Chondrocyte (in vitro differentiated cells): ENCODE results near the gene TBC1D5. TPM values are rescaled to one million over a fixed set of nuclear protein-coding genes. Genes with fewer than 3 reads are reported as not detected.
"Not testable (repeated sequence)": the region's sequence is repeated elsewhere in the genome, so short reads cannot be mapped to it uniquely, and the experiment has no call there.

Experiments used
- DNase-seq: peaks from one replicate; pipeline ENCODE4 v3.0.0; 2021; ENCODE audit warnings: mixed read lengths, low spot score
- H3K27ac Mint-ChIP-seq: one replicate; pipeline ENCODE4 v1.8.0; 2021; ENCODE audit warnings: mild to moderate bottlenecking, moderate library complexity, mixed read lengths; ENCODE audit not compliant: unreplicated experiment
- H3K27me3 Mint-ChIP-seq: 2 replicates; pipeline ENCODE4 v1.8.0; 2021; ENCODE audit warnings: low read depth, mixed read lengths
- H3K36me3 Mint-ChIP-seq: 2 replicates; pipeline ENCODE4 v1.8.0; 2021; ENCODE audit warnings: low read depth, mixed read lengths
- H3K4me1 Mint-ChIP-seq: 2 replicates; pipeline ENCODE4 v1.8.0; 2021; ENCODE audit warnings: low read depth, mild to moderate bottlenecking, mixed read lengths
- H3K4me3 Mint-ChIP-seq: one replicate; pipeline ENCODE4 v1.8.0; 2021; ENCODE audit warnings: mild to moderate bottlenecking, moderate library complexity, mixed read lengths; ENCODE audit not compliant: unreplicated experiment
- H3K9me3 Mint-ChIP-seq: 2 replicates; pipeline ENCODE4 v1.8.0; 2021; ENCODE audit warnings: low read depth, mixed read lengths
- CTCF ChIP-seq: fragments of 200-600 bp; sonication (generic); IDR thresholded peaks from 2 replicates; pipeline ENCODE4 v1.5.0; 2021; ENCODE audit warnings: antibody characterized with exemption, mild to moderate bottlenecking, moderate library complexity
- total RNA-seq: library from RNA; stranded (reverse); gene quantifications from 3 replicates; pipeline ENCODE4 v1.2.1, GENCODE V29; 2021

The TBC1D5 gene
- total RNA-seq, 1 donor from 2014 or later, result 44.6 TPM

GRCh38 chr3:17639257-17639656, 103.2 kb downstream of the TBC1D5 start:
- no peak for DNase-seq
- Mint-ChIP-seq H3K36me3 (no peaks in the 10 kb centered on the region), H3K27me3 (no peaks in the 10 kb centered on the region)

DNA sequence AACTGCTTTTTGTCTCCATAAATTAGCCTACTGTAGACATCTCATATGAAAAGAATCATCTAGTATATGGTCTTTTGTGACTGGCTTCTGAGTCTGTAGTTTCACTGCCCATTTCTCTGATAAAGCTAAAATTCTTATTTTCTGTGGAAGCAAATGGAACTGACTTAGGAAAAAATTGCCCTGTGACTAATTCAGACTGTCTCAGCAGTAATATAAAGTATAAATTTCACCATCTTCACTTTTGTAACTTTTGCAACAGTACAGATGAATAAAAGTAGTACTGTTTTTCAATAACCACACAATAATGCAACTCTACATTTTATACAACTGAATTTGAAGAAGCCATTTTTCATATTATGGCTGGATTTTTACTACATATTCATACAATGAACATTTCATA, 104.1 kb downstream of the TBC1D5 start:
- Mint-ChIP-seq H3K4me1 (peaks cover 60% of the 10 kb centered on the region), H3K27me3 (no peaks in the 10 kb centered on the region), H3K9me3 (peaks cover 8% of the 10 kb centered on the region), H3K27ac (peak overlapping the region; percentile 52), H3K4me3 (no peak overlapping the region), H3K36me3 (no peaks in the 10 kb centered on the region)
- DNase-seq, result no peak
- TF ChIP-seq CTCF, result no peak

More at GRCh38 chr3:17639257-17639656, 103.2 kb downstream of the TBC1D5 start:
- peaks cover 8% of the 10 kb centered on the region for H3K9me3 Mint-ChIP-seq
- H3K4me1 Mint-ChIP-seq, result peaks cover 65% of the 10 kb centered on the region
- peak overlapping the region; percentile 84 for H3K27ac Mint-ChIP-seq
- no peak for TF ChIP-seq CTCF
- H3K4me3 Mint-ChIP-seq, result no peak overlapping the region

DNA sequence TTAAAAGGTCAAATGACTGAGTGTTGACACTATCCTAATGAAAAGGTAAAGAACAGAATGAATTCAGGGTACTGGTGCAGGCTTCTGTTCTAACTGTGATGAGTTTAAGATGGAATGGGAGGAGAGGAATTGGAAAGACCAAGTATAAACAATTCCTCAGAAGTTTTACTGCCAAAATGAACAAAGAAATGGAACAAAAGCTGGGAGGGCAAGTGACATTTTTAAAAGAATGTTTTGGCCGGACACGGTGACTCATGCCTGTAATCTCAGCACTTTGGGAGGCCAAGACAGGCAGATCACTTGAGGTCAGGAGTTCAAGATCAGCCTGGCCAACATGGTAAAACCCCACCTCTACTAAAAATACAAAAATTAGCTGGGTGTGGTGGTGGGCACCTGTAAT, 106.8 kb downstream of the TBC1D5 start:
- DNase-seq, result not testable (repeated sequence)

GRCh38 chr3:17634964-17635363, 107.5 kb downstream of the TBC1D5 start:
- H3K27me3 Mint-ChIP-seq, result no peaks in the 10 kb centered on the region
- H3K4me3 Mint-ChIP-seq, result no peak overlapping the region
- DNase-seq, result no peak
- H3K27ac Mint-ChIP-seq, result no peak overlapping the region
- no peak for TF ChIP-seq CTCF
- peaks cover 59% of the 10 kb centered on the region for H3K4me1 Mint-ChIP-seq
- H3K36me3 Mint-ChIP-seq, result no peaks in the 10 kb centered on the region
- H3K9me3 Mint-ChIP-seq, result peaks cover 8% of the 10 kb centered on the region

More for the DNA sequence above, 106.8 kb downstream of the TBC1D5 start:
- Mint-ChIP-seq H3K27ac (peak overlapping the region; percentile 70), H3K4me1 (peaks cover 64% of the 10 kb centered on the region)
- not testable (repeated sequence) for H3K4me3 Mint-ChIP-seq, H3K9me3 Mint-ChIP-seq, H3K27me3 Mint-ChIP-seq, H3K36me3 Mint-ChIP-seq

DNA sequence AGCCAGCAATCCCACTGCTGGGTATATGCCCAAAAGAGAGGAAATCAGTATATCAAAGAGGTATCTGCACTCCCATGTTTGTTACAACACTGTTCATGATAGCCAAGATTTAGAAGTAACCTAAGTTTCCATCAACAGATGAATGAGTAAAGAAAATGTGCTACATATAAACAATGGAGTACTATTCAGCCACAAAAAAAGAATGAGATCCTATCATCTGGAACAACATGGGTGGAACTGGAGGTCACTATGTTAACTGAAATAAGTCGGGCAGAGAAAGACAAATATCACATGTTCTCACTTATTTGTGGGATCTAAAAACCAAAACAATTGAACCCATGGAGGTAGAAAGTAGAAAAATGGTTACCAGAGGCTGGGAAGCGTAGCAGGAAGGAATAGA, 108.2 kb downstream of the TBC1D5 start:
- peaks cover 57% of the 10 kb centered on the region for H3K4me1 Mint-ChIP-seq
- H3K36me3 Mint-ChIP-seq, result no peaks in the 10 kb centered on the region
- no peak overlapping the region for H3K4me3 Mint-ChIP-seq
- TF ChIP-seq CTCF, result no peak
- no peak overlapping the region for H3K27ac Mint-ChIP-seq
- DNase-seq, result no peak
- no peaks in the 10 kb centered on the region for H3K27me3 Mint-ChIP-seq
- peaks cover 8% of the 10 kb centered on the region for H3K9me3 Mint-ChIP-seq

DNA sequence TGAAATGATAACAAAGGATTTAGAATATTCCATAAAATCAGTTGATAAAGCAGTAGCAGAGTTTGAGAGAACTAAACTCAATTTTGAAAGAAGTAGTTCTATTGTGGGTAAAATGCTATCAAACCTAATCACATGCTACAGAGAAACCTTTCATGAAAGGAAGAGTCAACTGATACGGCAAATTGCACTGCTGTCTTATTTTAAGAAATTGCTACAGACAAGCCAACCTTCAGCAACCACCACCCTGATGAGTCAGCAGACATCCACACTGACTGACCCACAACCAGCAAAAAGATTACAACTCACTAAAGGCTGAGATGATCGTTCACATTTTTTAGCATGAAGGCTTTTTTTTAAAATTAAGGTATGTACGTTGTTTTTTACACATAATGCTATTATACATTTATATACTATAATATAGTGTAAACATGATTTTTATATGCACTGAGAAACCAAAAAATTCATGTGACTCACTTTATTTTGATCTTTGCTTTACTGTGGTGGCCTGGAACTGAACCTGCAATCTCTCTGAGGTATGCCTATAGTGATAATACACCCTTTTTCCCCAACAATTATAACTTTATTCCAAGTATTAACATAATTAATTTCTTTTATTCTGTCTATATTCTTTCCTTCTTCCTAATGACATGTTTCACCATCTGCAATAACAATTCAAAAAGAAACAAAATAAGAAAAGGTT, 109.9 kb downstream of the TBC1D5 start:
- Mint-ChIP-seq H3K9me3 (peaks cover 8% of the 10 kb centered on the region), H3K4me1 (peaks cover 42% of the 10 kb centered on the region), H3K27ac (peak overlapping the region; percentile 75), H3K4me3 (no peak overlapping the region), H3K27me3 (no peaks in the 10 kb centered on the region), H3K36me3 (no peaks in the 10 kb centered on the region)
- DNase-seq, result no peak
- TF ChIP-seq CTCF, result no peak
